Measurements from ENCODE around the gene TXNDC2. TPM values are rescaled to one million over a fixed set of nuclear protein-coding genes. Genes with fewer than 3 reads are reported as not detected.

Gene TXNDC2
- total and polyA plus RNA-seq, 9 of the 15 experiments (the other 6 are each of a cell fraction or from before 2014, with no cell fraction given) = 1.2 to 4.9 (median 2.3) TPM

DNA sequence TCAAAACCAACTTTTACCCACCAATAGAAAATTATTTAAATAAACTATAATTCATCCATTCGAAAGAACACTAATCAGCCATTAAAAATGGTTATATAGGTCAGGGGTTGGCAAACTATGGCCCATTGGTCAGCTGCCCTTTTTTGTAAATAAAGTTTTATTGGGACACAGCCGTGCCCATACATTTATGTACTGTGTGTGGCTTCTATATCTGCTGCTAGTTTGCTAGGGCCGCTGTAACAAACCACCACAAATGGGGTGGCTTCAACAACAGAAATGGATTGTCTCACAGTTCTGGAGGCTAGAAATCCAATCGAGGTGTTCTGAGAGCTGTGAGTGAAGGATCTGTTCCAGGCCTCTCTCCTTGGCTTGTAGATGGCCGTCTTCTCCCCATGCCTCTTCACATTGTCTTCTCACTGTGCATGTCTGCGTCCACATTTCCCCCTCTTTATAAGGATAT is 7.0 kb upstream of the TXNDC2 start (continued):
- TF ChIP-seq, protein P1, sequence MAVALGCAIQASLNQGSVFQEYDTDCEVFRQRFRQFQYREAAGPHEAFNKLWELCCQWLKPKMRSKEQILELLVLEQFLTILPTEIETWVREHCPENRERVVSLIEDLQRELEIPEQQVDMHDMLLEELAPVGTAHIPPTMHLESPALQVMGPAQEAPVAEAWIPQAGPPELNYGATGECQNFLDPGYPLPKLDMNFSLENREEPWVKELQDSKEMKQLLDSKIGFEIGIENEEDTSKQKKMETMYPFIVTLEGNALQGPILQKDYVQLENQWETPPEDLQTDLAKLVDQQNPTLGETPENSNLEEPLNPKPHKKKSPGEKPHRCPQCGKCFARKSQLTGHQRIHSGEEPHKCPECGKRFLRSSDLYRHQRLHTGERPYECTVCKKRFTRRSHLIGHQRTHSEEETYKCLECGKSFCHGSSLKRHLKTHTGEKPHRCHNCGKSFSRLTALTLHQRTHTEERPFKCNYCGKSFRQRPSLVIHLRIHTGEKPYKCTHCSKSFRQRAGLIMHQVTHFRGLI (CRISPR knock-in tag; IDR thresholded peaks at IDR 0.05) = peak; percentile 52; the same call in 1 of the 2 replicates
- no peak for TF ChIP-seq PRPF4 (IDR thresholded peaks at IDR 0.05; ENCODE audit: insufficient read depth, low read depth, low read length, poor library complexity, severe bottlenecking)
- TF ChIP-seq HDAC8 (tag; IDR thresholded peaks at IDR 0.05) = 0 out of 2 replicates have a peak, but pooled peaks have one; percentile 46
- TF ChIP-seq TGIF2 (CRISPR knock-in tag; IDR thresholded peaks at IDR 0.05) = no peak
- TF ChIP-seq PTTG1 (tag; IDR thresholded peaks at IDR 0.05; ENCODE audit: low read depth) = peak; percentile 54
- peak; percentile 53; the same call in 1 of the 2 replicates for TF ChIP-seq ZNF134 (CRISPR knock-in tag; conservative IDR thresholded peaks at IDR 0.05)
- TF ChIP-seq ZNF23 (CRISPR knock-in tag; IDR thresholded peaks at IDR 0.05) = peak; percentile 57; the same call in 1 of the 2 replicates
- TF ChIP-seq HIVEP1 (CRISPR knock-in tag; IDR thresholded peaks at IDR 0.05) = 0 out of 2 replicates have a peak, but pooled peaks have one; percentile 55
- peak; percentile 72; the same call in 1 of the 2 replicates for TF ChIP-seq SMAD3 (CRISPR knock-in tag; conservative IDR thresholded peaks at IDR 0.05)
- TF ChIP-seq, protein P2, sequence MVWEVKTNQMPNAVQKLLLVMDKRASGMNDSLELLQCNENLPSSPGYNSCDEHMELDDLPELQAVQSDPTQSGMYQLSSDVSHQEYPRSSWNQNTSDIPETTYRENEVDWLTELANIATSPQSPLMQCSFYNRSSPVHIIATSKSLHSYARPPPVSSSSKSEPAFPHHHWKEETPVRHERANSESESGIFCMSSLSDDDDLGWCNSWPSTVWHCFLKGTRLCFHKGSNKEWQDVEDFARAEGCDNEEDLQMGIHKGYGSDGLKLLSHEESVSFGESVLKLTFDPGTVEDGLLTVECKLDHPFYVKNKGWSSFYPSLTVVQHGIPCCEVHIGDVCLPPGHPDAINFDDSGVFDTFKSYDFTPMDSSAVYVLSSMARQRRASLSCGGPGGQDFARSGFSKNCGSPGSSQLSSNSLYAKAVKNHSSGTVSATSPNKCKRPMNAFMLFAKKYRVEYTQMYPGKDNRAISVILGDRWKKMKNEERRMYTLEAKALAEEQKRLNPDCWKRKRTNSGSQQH (CRISPR knock-in tag; IDR thresholded peaks at IDR 0.05) = peak; percentile 69; the same call in 1 of the 2 replicates
- peak; percentile 79; the same call in 1 of the 2 replicates for TF ChIP-seq ZNF586 (CRISPR knock-in tag; conservative IDR thresholded peaks at IDR 0.05)
- TF ChIP-seq ATF1 (CRISPR knock-in tag; IDR thresholded peaks at IDR 0.05) = no peak
- TF ChIP-seq ATF1 (tag; IDR thresholded peaks at IDR 0.05) = 0 out of 2 replicates have a peak, but pooled peaks have one; percentile 21
- TF ChIP-seq, protein P3, sequence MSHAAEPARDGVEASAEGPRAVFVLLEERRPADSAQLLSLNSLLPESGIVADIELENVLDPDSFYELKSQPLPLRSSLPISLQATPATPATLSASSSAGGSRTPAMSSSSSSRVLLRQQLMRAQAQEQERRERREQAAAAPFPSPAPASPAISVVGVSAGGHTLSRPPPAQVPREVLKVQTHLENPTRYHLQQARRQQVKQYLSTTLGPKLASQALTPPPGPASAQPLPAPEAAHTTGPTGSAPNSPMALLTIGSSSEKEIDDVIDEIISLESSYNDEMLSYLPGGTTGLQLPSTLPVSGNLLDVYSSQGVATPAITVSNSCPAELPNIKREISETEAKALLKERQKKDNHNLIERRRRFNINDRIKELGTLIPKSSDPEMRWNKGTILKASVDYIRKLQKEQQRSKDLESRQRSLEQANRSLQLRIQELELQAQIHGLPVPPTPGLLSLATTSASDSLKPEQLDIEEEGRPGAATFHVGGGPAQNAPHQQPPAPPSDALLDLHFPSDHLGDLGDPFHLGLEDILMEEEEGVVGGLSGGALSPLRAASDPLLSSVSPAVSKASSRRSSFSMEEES (CRISPR knock-in tag; IDR thresholded peaks at IDR 0.05) = peak; percentile 31
- peak; percentile 59; the same call in 1 of the 2 replicates for TF ChIP-seq PTRF (tag; IDR thresholded peaks at IDR 0.05)
- TF ChIP-seq, protein P4, sequence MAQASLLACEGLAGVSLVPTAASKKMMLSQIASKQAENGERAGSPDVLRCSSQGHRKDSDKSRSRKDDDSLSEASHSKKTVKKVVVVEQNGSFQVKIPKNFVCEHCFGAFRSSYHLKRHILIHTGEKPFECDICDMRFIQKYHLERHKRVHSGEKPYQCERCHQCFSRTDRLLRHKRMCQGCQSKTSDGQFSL (CRISPR knock-in tag; IDR thresholded peaks at IDR 0.05) = no peak
- TF ChIP-seq, protein P4 (tag; IDR thresholded peaks at IDR 0.05) = peak in 1 of 2 experiments; percentile 76; a peak in 1 of 4 replicates
- TF ChIP-seq, protein P5, sequence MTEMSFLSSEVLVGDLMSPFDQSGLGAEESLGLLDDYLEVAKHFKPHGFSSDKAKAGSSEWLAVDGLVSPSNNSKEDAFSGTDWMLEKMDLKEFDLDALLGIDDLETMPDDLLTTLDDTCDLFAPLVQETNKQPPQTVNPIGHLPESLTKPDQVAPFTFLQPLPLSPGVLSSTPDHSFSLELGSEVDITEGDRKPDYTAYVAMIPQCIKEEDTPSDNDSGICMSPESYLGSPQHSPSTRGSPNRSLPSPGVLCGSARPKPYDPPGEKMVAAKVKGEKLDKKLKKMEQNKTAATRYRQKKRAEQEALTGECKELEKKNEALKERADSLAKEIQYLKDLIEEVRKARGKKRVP (CRISPR knock-in tag; IDR thresholded peaks at IDR 0.05) = 0 out of 2 replicates have a peak, but pooled peaks have one; percentile 24

Data from K562 (cell line).